KG1 (cell line): ENCODE results near the gene TFEB.

ENCODE experiments used
- DNase-seq: peaks from one replicate; lab custom pipeline; 2025; lab: John Stamatoyannopoulos, UW

Gene TFEB

DNA sequence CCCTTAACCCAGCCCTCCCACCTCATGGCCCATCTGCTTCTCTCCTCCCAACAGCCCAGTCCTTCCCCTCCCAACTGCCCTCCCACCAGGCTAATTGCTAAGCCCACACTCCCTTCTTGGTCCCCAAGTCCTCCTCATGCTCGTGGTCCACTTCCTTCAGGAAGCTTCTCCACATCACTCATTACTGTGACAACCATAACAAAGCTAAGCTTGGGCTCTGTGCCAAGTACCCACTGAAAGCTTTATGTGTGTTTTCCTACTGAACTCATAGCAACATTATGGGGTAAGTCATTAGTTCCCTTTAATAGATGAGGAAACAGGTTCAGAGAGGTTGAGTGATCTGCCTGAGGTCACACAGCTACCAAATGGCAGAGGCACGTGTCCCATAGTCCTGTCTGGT is 28.1 kb upstream of the TFEB start:
- no peak for DNase-seq

- no peak for DNase-seq
These were observed 24.6 kb upstream of the TFEB start for GRCh38 chr6:41759905-41760579.

DNA sequence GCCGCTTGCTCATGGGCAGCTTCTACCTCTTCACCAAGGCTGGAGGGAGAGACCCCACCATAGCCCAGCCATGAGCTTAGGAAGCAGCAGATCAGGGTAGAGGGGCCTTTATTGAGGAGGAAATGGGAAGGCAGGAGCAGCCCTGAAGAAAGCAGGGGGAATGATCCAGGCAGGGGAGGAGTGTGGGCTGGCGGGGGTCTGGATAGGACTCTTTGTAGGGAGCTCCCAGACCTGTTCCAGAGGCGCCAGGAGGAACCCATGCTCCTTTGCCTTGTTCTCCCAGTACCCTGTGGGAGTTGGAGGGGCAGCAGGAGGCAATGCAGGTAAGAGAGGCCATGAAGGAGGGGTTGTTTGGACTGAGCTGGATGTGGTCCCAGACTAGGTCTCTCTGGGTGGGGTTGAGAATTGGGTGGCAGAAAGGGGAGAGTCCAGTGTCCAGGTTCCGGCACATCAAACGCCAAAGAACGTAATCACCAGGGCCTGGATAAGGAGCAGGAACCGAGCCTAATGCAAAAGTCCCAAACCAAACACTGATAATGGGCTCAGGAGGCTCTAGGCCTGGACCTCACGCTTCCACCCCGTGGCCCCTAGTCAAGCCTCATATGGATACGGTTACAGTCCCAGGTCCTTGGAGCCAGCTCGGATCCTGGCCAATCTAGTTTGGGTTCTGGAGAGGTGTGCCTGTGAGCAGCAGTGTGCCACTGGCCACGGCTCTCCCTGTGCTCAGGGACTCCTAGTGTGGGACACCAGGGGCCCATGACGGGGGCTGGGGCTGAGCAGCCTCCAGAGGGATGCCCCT is 23.9 kb upstream of the TFEB start:
- no peak for DNase-seq

GRCh38 chr6:41758641-41759035 is 23.2 kb upstream of the TFEB start:
- no peak for DNase-seq

DNA sequence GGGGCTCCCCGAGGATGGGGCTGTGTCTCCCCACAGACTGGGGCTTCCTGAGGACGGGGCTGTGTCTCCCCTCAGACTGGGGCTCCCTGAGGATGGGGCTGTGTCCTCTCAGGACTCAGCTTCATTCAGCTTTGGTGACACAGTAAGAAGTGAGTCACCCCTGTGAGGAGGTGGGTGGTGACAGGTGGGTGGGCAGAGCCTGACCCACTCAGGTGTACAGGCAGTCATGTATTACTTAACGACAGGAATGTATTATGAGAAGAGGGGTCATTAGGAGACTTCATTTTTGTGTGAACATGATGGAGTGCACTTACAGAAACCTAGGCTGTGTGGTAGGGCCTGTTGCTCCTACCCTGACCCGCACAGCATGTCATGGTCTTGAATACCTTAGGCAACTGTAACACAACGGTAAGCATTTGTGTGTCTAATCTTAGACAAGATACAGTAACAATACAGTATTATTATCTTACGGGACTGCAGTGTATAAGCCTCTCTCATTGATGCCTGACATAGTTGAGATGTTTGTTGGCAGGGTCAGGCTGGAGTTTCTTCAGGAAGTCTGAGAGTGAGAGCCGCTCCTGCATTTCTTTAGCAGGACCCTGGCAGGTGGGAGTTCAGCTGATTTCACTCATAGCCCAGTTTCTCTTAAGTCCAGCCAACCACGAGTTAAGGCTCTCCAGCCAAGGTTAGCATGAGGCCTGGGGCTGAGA is 22.7 kb upstream of the TFEB start:
- DNase-seq: no peak

GRCh38 chr6:41757271-41757670 is 21.9 kb upstream of the TFEB start:
- no peak for DNase-seq

DNA sequence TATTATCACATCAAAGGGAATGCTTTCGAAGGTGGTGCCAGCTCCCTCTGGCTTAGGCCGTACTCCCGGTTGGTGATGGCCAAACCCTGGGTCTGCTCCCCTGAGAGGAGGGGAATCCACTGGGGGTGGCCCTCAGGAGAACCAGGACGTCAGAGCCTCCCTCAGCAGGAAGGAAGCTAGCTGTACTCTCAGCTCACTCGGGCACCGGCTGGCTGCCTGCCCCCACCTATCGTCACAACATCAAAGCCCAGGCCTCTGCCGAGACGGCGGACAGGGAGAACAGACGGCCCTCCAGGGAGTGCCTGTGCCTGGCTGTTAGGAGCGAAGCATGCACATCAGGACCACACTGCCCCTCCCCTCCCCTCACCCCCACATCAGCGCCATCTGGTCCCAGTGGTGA is 20.9 kb upstream of the TFEB start:
- DNase-seq: no peak

DNA sequence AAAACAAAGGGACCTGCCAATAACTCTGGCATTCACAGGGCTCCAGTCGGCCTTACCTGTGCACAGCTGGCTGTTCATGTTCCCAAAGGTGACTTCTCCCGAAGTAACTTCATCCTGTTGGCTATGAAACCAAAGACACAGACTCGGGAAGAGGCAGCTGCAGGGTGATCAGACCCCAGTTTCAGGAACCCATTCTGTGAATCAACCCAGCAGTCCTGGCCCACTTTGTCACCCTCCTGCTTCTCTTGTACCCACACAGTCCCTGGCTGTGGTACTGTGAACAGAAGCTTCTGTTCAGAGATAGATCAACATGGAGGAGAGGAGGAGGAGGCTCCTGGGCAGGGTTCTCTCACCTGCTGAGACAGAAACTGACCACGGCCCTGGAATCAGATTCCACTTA is 20.5 kb upstream of the TFEB start:
- DNase-seq: no peak

- DNase-seq: no peak
These were observed 15.0 kb upstream of the TFEB start for GRCh38 chr6:41750374-41750773.

DNA sequence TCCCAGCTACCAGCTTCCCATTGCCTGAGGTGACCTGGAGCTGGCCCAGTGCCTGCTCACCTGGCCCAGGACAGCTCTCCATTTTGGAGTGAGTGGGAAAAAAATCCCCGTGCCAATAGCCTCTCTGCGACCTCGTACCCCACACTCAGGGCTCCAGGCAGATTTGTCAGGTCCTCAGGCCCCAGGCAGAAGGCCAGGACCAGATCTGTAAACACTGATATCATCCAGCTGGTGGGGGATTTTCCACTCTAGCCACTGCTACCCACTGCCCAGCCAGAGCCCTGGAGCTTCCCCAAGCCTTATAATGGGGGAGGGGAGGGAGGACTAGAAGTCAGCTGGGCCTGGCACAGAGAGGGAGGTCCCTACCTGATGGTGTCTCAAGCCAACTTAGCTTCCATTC is 13.1 kb upstream of the TFEB start:
- no peak for DNase-seq

GRCh38 chr6:41748102-41748477 is 12.7 kb upstream of the TFEB start:
- no peak for DNase-seq

- DNase-seq: no peak
These were observed 12.1 kb upstream of the TFEB start, which contains the start of gene PGC for GRCh38 chr6:41747256-41748101. Gene PGC, minus strand, starts transcription at chr6:41747397. Its CDS starts 63 bp downstream, at chr6:41747334.

DNA sequence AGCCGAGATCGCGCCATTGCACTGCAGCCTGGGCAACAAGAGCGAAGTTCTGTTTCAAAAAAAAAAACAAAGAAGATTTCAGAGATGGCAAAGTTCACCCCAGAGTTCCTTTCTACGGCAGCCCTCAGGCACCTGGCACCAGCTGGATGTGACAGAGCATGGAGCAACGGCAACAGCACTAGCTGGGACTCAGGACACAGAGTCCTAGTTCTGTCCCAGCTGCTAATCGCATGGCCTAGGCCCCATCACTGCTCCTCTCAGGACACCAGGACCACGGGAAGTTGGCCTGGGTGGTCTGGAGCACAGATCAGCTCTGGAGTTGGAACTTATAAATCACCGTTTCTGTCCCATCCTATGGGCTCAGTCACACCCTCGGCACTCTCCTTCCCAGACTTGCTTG is 10.7 kb upstream of the TFEB start:
- DNase-seq: no peak

DNA sequence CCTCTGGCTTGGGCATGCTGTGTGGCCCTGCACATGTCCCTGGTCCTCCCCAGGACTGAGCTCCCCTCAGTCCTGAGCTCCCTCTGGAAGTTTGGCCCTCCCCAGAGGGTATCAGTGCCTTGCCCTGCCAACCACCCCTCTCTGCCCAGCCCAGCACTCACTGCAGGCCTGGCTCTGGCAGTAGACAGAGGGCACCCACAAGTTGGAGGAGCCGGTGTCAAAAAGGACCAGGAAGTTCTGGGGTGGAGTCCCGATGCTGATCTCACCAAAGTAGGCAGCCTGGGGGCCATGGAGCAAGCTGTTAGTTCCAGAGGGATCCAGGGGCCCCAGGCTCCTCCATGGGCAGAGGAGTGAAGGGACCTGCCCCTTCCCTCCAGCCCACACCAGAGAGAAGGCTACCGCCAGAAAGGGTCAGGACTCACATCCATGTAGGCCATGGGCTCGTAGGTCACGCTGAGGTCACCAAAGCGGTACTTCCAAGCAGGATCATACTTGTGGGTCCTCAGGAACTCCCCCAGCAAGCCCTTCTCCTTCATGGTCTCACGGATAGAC is 8.9 kb upstream of the TFEB start:
- no peak for DNase-seq

GRCh38 chr6:41743406-41744235 is 8.2 kb upstream of the TFEB start:
- no peak for DNase-seq

DNA sequence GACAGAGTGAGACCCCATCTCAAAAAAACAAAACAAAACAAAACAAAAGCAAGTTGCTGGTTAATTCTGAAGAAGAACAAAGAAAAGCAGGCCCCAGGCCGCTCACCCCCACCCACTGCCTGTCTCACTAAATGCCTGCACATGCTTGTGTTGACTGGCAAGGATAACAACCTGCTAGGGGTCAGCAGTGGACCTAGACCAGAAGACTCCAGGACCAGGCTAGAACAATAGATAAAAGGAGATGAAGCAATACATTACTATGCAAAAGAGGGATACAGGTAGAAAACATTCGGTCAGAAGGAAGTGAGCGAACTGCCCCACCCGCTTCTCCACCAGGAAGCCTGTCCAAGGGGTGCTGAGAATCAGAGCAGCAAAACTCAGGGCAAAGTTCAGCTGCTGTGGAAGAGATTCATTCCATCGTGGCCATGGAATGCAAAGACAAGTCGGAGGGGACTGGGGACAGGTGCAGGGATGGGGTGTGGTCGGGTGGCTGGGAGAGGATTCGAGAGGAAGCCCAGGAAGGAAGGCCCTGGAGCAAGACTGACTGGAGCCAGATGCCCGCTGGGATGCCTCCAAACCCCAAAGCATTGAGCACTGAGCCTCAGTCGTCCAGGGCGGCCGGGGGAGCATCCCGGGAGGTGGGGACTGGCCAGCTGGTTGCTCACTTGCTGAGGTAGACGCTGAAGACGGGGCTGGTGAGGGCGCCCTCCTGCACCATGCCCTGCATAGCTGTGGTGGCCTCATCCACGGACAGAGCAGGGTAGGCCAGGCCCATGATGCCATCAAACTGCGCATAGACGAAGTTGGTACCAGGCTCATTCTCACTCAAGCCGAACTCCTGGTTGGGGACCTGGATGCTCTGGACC is 6.5 kb upstream of the TFEB start:
- DNase-seq: no peak

- DNase-seq: no peak
These were observed 5.2 kb upstream of the TFEB start for GRCh38 chr6:41740366-41741162.

GRCh38 chr6:41739041-41739440 is 3.6 kb upstream of the TFEB start:
- no peak for DNase-seq

DNA sequence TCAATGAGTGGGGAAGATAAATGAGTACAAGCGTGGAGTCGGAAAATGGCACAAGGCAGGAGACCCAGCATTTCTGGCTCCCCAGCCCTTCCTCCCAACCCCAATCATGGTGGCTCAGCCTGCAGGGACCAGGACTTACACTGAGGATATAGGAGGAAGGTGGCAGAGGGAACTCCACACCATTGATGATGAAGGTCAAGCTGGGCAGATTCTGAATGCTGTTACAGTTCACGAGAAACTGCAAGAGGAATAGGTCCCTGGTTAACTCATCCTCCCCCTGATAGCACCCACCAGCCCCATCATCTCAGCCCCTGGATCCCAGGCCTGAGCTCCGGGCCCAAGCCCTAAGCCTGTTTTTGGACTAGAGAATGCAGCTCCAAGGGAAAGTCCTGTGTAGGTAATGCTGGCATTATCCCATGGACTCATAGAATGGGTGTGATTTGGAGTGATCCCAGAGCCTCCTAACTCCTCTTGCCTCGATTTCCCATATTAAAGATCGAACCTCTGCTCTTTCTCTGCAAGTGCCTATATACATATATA is 2.3 kb upstream of the TFEB start:
- DNase-seq: no peak
